Ishikawa (cell line): Measurements from ENCODE around the gene PNN.

Experiments used
- CEBPB ChIP-seq: IDR thresholded peaks from 2 replicates; pipeline ENCODE4 v1.6.1; 2012
- CREB1 ChIP-seq: IDR thresholded peaks from 2 replicates; pipeline ENCODE4 v1.6.1; 2012; ENCODE audit warnings: low read depth
- EGR1 ChIP-seq: IDR thresholded peaks from 2 replicates; pipeline ENCODE4 v1.6.1; 2012
- EP300 ChIP-seq: IDR thresholded peaks from 2 replicates; pipeline ENCODE4 v1.6.1; 2012; ENCODE audit warnings: borderline replicate concordance
- FOXM1 ChIP-seq: IDR thresholded peaks from 2 replicates; pipeline ENCODE4 v1.6.1; 2012; ENCODE audit warnings: low read depth, borderline replicate concordance
- NFIC ChIP-seq: IDR thresholded peaks from 2 replicates; pipeline ENCODE4 v1.6.1; 2012
- RAD21 ChIP-seq: IDR thresholded peaks from 2 replicates; pipeline ENCODE4 v1.6.1; 2012; ENCODE audit warnings: low read depth
- TAF1 ChIP-seq: IDR thresholded peaks from 2 replicates; pipeline ENCODE4 v1.6.1; 2012; ENCODE audit warnings: low read depth, mild to moderate bottlenecking
- TCF12 ChIP-seq: IDR thresholded peaks from 2 replicates; pipeline ENCODE4 v1.6.1; 2012; ENCODE audit warnings: low read depth
- TEAD4 ChIP-seq: IDR thresholded peaks from 2 replicates; pipeline ENCODE4 v1.6.1; 2012
- YY1 ChIP-seq: IDR thresholded peaks from 2 replicates; pipeline ENCODE4 v1.6.1; 2012; ENCODE audit warnings: low read depth
- ZBTB7A ChIP-seq: IDR thresholded peaks from 2 replicates; pipeline ENCODE4 v1.6.1; 2012; ENCODE audit warnings: low read depth
- TF ChIP-seq, protein P1 (sequence below): IDR thresholded peaks from 2 replicates; pipeline ENCODE4 v1.6.1; 2012; ENCODE audit warnings: low read depth, mild to moderate bottlenecking
- TF ChIP-seq, protein P2 (sequence below): IDR thresholded peaks from 2 replicates; pipeline ENCODE4 v1.6.1; 2012
- TF ChIP-seq, protein P3 (sequence below): IDR thresholded peaks from 2 replicates; pipeline ENCODE4 v1.6.1; 2012

Gene PNN

DNA sequence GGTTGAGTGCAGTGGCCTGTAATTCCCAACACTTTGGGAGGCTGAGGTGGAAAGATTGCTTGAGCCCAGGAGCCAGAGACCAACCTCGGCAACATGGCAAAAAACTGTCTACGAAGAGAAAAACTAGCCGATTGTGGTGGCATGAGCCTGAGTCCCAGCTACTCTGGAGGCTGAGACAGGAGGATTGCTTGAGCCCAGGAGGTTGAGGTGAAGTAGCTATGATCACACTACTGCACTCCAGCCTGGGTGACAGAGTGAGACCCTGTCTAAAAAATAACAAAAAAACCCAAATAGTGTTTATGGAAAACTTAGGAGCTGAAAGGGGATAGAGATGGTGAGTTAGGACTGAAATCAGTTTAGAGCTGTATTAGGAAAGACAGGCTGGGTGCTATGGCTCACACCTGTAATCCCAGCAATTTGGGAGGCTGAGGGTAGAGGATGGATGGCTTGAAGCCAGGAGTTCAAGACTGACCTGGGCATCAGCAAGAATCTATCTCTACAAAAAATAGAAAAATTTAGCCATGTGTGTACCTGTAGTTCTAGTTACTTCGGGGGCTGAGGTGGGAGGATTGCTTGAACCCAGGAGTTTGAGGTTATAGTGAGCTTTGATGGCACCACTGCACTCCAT is 9.7 kb downstream of the PNN start:
- TF ChIP-seq TEAD4, result no peak
- 0 out of 2 replicates have a peak, but pooled peaks have one; percentile 7 for TF ChIP-seq NFIC

DNA sequence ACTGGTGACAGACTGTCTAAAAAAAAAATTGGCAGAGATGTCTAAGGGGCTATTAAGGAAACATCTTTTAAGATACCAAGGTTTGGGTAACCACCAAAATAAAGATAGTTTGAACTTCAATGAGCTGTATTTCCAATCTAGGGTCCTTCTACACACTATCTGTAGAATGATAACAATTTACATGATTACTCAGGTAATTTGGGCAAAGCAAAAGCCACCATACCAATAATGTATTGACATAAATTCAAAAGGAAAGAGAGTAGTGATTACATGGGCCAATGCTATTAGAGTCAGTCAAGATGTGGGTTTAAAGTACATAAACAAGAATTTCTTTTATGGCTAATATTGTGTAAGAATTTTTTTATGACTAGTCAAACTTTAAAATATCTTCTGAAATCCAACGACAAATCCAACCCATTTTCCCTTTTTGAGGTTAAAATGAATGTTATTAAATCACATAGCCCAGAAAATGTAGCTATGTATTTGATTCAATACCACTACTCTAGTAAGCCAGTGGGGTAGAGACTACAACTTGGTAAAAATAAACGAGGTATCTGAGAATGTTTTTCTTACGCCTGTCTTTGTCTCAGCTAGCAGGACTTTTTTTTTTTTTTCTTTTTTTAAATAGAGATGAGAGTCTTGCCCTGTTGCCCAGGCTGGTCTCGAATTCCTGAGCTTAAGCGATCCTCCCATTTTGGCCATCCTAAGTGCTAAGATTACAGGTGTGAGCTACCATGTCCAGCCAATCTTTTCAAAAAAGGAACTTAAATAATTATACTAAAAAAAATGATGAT is 10.4 kb downstream of the PNN start:
- TF ChIP-seq RAD21 (no peak), CREB1 (no peak), ZBTB7A (no peak), YY1 (no peak), FOXM1 (no peak), CEBPB (no peak), TAF1 (no peak), TEAD4 (no peak)
- TF ChIP-seq, protein P1, sequence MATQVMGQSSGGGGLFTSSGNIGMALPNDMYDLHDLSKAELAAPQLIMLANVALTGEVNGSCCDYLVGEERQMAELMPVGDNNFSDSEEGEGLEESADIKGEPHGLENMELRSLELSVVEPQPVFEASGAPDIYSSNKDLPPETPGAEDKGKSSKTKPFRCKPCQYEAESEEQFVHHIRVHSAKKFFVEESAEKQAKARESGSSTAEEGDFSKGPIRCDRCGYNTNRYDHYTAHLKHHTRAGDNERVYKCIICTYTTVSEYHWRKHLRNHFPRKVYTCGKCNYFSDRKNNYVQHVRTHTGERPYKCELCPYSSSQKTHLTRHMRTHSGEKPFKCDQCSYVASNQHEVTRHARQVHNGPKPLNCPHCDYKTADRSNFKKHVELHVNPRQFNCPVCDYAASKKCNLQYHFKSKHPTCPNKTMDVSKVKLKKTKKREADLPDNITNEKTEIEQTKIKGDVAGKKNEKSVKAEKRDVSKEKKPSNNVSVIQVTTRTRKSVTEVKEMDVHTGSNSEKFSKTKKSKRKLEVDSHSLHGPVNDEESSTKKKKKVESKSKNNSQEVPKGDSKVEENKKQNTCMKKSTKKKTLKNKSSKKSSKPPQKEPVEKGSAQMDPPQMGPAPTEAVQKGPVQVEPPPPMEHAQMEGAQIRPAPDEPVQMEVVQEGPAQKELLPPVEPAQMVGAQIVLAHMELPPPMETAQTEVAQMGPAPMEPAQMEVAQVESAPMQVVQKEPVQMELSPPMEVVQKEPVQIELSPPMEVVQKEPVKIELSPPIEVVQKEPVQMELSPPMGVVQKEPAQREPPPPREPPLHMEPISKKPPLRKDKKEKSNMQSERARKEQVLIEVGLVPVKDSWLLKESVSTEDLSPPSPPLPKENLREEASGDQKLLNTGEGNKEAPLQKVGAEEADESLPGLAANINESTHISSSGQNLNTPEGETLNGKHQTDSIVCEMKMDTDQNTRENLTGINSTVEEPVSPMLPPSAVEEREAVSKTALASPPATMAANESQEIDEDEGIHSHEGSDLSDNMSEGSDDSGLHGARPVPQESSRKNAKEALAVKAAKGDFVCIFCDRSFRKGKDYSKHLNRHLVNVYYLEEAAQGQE, result no peak
- TF ChIP-seq, protein P2, sequence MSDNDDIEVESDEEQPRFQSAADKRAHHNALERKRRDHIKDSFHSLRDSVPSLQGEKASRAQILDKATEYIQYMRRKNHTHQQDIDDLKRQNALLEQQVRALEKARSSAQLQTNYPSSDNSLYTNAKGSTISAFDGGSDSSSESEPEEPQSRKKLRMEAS, result no peak
- TF ChIP-seq, protein P3, sequence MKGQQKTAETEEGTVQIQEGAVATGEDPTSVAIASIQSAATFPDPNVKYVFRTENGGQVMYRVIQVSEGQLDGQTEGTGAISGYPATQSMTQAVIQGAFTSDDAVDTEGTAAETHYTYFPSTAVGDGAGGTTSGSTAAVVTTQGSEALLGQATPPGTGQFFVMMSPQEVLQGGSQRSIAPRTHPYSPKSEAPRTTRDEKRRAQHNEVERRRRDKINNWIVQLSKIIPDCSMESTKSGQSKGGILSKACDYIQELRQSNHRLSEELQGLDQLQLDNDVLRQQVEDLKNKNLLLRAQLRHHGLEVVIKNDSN, result no peak

DNA sequence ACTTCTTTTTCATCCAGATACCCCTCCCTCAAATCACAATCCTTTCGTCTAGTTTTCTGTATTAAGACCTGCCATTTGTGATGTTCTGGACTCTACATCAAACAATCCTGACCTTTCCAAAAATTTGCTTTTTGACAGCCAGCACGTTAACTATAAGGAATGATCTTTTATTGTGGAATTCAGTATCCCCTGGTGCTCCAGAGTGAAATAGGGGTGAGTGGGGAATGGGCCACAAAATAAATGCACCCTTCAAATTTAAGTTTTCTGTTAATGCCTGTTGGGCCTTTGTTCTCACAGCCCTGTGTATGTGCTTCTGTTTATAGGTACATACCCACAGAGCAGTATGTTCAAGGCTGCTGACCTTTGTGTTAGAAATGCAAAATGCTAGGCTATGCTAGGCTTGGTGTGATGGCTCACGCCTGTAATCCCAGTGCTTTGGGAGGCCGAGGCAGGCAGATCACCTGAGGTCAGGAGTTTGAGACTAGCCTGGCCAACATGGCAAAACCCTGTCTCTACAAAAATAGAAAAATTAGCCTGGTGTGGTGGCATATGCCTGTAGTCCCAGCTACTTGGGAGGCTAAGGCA is 12.0 kb downstream of the PNN start:
- TF ChIP-seq TAF1 (no peak), EGR1 (no peak), YY1 (no peak), ZBTB7A (no peak), NFIC (no peak), TEAD4 (no peak), EP300 (no peak), TCF12 (no peak), FOXM1 (no peak), CEBPB (no peak), RAD21 (no peak), CREB1 (no peak)
- TF ChIP-seq, protein P3, result no peak
- TF ChIP-seq, protein P2, result no peak
- TF ChIP-seq, protein P1, result no peak

DNA sequence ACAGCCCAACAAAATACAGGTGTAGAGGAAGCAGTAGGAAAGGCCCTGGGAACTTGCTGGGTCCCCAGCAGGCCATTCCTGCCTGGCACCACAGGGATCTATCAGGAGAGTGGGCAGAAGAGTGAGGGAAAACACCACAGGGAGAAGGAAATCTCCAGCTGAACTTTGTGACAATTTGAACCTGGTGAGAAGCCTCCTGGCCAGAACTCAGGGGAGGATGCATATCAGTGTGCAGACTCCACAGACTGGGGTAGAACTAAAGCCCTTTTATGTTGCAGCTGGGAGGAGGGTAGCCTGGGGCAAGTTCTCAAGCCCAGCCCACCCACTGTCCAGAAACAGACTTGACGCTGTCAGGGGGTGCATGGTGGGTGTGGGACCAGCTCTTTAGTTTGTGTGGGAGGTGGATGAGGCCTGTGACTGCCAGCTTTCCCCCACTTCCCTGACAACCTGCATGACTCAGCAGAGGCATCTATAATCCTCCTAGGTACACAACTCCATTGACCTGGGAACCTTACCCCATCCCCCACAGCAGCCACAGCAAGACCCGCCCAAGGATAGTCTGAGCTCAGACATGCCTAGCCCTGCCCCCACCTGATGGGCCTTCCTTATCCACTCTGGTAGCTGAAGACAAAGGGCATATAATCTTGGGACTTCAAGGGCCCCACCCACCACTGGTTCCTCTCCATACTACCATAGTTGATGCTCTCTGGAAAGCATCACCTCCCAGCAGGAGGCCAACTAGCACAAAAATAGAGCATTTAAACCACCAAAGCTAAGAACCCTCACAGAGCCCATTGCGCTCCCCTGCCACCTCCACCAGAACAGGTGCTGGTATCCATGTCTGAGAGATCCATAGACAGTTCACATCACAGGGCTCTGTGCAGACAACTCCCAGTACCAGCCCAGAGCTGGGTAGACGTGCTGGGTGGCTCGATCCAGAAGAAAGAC is 28.9 kb downstream of the PNN start:
- TF ChIP-seq RAD21 (no peak), TEAD4 (no peak), TCF12 (no peak), CEBPB (no peak), EGR1 (no peak), YY1 (no peak), ZBTB7A (no peak), EP300 (no peak), NFIC (no peak), FOXM1 (no peak), TAF1 (no peak), CREB1 (no peak)
- TF ChIP-seq, protein P2, result no peak
- TF ChIP-seq, protein P1, result no peak
- TF ChIP-seq, protein P3, result no peak
